HG03045 (cell line): Measurements from ENCODE around the gene C11orf91.
"Not testable (repeated sequence)": the region's sequence is repeated elsewhere in the genome, so short reads cannot be mapped to it uniquely, and the experiment has no call there.

ENCODE experiments used
- ATAC-seq: cut with Tn5 transposase; IDR thresholded peaks from one replicate; pipeline ENCODE4 v1.9.1; 2021; ENCODE audit warnings: mild to moderate bottlenecking, moderate library complexity; ENCODE audit not compliant: unreplicated experiment

The C11orf91 gene

DNA sequence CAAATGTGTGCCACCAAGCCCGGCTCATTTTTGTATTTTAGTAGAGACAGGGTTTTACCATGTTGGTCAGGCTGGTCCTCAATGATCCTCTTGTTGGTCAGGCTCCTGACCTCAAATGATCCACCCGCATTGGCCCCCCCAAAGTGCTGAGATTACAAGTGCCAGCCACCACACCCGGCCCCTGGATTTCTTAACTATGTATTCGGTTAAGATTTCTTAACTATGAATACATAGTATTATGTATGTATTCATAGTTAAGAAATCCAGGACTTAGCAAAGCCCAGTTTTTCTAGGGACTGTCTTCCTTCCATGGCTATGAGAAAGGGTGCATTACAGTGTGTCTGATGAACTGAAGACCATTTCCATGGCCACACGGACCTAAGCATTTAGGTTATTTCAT, 1.7 kb downstream of the C11orf91 start:
- no peak for ATAC-seq

DNA sequence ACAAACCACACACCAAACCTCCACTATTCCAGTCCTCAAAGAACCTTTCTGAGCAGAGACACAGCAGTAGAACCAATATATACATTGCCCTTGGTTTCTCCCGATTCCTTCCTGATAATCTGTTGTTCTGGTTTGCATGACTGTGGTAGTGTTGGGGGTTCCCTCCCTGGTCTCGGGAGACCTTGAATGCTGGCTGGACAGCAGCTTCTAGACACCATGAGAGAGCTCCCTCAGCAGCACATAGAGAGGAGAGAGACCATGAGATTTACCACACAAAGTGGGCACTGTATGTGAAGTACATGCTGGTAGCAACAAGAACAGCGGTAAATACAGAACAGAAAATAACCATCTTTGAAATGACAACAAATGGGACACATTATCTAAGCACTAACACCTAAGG, 2.6 kb downstream of the C11orf91 start:
- no peak for ATAC-seq

DNA sequence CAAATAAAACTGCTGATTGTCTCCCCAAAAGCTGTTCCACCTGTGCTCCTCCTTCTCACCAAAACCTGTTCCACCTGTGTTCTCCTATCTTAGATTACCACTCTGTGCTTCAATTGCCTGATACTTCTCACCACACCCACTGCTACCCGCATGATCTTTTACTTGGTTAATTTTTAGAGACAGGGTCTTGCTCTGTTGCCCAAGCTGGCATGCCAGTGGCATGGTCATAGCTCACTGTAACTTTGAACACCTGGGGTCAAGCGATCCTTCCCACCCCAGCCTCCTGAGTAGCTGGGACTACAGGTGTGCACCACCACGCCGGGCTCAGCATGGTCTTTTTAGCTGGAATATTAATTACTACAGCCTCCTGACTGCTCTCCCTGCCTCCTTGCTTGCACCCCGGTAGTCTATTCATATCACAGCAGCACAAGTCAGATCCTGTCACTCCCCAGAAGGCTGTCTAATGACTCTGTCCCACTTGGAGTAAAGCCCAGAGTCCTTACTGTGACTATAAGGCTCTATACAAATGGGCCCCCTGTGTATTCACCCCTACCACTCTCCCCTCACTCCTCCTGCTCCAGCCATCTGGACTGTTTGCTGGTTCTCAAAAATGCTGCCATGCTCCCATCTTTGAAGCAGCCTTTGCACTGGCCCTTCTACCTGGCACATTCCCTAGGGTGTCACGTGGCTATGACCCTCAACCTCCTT, 3.5 kb downstream of the C11orf91 start:
- ATAC-seq = no peak

DNA sequence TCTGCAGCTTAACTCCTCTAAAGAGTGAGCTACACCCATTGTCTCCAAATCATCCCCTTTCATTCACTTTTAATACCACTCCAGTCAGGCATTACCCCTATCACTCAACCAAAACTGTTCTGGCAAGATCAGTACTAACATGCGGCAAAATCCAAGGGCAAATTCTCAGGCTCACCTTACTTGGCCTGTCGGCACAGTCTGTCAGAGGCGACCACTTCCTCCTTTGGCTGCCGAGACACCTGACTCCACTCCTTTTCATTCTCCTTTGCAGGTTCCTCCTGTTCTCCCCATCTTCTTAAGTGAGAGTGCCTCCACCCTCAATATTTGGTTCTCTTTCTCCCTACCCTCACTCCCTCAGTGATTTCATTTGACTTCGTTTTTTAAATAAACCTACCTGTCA, 4.2 kb downstream of the C11orf91 start:
- no peak for ATAC-seq

DNA sequence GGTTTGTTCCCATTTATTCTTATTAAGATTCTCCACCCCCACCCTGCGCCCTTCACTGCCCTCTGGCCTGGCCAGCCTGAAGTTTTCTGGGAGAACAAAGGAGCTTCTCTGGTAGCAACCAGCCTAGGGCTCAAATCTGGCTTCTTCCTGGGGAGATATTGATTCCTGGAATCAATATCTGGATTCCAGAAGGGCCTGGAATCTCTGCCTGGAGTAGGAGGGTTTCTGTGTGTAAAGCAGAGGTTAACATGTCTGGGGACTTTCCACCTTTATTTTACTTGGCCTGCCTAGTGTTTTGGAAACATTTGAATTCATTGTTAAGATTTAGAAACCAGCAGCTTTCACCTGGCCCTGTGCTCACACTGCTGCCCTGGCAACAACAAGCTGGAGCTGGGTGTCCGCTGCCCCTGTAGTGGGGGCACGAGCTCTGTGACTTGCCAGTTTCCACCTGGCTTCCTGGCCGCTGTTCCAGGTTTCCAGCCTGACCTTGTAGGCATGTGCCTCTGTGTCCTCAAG, 5.5 kb downstream of the C11orf91 start:
- ATAC-seq = no peak

DNA sequence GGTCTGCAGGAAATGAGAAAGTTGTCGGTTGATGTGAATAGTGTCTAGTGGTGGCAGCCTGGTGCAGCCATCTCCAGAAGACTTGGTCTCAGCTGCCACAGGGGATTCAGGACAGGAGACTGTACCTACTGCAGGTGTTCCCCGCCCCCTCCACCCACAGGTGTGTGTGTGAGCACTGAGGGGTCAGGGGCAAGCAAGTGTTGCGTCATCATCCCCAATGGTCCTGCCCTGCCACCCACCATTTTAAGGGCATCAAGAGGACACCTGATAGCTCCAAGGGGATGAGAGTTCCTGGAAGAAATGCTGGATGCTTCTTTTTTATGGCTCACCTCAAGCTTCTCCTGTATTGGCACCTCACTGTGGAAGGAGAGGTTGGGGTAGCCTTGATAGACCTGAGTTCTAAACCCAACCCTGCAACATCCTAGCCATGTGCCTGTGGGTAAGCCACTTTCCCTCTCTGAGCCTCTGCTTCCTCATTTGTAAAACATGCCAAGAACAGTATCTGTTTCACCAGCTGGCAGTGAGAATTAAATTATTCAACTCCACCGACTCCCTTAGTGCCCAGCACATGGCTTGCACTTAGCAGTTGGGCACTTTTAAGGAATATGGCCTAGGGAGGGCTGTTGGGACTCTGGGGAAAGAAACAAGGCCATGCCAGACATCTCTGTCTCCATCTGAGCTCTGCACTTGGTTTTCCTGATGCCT, 6.1 kb downstream of the C11orf91 start:
- no peak for ATAC-seq

DNA sequence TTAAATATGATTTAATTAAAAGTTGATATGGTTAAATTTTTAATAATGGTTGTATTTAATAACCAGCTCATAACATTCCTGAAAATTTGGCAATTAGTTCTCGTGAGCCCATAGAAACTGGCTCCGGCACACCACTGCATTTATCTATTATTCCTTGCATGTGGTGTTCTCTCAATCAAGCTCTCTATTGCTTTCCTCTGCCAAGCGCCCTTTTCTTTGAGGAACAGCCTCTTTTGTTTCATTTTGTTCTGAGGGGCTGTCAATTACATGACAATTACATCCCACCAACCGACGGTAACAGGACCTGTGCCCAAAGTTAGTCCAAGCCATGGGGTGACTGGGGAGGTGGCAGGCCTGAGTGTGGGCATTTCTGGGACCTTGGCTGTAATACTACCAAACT, 8.1 kb downstream of the C11orf91 start:
- no peak for ATAC-seq

DNA sequence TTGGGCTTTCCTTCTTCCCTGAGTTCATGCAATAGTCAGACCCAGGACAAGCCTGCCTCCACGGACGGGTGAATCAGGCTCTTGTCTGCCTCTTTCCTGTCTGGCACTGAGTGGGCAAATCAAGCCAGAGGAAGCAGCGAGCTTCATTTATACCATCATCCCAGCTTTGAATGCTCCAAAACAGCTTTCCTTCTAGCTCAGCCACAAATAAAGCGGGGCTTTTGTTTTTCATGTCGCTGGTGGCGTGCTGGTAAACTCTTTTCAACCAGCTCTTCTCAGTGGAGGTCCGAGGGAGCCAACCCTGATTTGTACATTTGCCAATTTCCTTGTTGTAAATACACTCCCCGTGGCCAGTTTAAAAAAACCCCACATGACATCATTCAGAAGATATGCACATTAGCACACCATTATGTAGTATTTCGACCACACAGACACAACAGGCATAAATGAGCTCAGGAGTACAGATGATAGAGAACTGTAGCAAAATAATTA, 8.6 kb downstream of the C11orf91 start:
- no peak for ATAC-seq

DNA sequence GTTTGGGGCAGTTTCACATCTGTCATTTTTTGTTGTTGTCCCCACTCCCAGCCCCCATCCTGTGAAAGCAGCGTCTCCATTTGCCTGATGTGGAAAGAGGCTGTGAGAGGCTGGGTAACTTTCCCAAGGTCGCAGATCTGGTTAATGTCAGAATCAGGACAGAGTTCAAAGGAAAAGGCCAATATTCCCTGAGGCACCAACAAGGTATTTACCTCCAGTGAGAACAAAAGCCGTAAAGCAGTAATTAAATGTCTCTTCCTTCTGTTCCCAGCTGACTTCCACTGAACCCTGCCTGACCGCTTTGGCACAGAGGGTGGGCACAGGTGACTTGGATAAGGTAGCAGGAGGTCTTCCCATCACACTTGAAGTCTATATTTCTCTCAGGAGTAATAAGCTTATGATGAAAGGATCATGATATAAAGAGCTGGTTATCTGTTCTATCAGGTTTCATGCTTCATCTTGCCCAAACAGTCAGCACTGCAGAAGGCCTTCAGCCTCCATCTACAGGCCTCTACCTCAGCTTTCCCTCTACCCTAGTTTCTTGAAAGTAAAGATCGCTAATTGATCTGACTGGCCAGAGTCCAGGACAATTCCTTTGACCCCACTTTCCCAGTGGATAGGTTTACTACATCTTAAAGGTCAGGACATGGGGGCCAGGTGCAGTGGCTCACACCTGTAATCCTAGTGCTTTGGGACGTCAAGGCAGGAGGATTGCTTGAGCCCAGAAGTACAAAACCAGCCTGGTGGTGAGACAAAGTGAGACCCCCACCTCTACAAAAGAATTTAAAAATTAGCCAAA, 9.4 kb downstream of the C11orf91 start:
- ATAC-seq = no peak

DNA sequence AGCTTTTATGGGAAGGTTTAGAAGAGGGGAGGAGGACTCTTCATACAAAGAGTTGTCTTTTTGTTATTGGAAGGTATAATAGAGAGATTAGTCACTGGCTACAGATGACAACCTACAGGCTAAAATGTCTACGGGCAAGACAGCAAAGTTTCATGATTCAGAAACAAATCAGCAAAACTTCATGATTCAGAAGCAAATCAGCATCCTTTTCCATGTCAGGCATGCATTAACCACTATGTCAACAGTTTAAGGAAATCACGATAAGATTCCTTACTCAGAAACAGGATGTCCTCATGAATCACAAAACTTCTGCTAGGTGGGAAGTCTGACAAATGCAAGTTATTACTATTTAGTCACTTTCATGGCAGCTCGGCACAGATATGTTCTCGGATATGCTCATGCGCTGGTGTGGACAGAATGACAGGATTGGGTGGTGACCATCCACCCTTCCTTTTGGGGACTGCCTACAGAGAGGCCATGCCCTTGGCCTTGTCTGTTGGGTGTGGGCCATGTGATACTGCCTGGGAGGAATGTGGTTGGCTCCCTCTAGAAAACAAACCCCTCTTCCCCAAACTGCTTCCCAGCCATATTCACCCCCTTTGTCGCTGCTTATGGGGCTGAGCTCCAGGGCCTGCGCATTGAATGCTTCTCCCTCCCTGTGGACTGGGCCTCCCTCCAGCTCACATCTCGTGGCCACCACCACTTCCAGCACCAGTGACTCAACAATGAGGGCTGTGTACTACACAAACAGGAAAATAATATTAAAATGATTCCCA, 10.1 kb downstream of the C11orf91 start:
- no peak for ATAC-seq

DNA sequence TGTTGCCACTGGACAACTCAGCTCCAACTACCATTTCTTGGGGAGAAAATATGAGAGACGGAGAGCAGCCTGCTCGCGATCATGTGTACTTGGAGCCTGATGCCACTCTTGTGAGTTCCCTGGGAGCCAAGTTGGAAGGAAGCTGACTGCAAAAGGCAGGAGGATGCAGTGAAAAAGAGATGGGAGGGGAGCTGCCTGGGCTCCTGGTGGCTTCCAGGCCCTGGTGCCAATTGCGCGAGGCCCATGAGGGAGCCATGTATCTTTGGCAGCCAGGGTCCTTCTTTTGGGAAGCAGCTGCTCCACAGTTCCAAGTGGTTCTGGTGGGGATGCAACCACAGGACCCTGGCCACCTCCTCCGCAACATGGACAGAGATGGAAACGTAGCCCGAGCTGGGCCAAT, 11.1 kb downstream of the C11orf91 start:
- ATAC-seq = no peak

DNA sequence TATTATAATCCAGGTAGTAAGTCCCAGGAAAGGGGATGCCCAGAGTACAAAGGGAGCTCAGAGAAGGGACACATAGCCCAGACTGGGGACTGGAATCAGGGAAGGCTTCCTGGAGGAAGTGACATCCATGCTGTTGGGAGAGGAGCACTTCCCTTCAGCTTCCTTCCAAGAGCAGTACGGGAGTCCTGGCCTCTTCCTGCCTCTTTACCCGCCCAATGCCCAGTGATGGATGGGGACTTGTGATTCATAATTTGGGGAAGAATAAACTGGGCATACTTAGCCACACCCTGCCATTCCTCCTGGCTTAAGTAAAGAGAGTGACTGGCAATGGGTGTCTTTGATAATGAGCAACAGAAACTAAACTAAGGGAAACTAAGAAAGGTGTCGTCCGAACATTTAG, 11.5 kb downstream of the C11orf91 start:
- ATAC-seq = no peak

DNA sequence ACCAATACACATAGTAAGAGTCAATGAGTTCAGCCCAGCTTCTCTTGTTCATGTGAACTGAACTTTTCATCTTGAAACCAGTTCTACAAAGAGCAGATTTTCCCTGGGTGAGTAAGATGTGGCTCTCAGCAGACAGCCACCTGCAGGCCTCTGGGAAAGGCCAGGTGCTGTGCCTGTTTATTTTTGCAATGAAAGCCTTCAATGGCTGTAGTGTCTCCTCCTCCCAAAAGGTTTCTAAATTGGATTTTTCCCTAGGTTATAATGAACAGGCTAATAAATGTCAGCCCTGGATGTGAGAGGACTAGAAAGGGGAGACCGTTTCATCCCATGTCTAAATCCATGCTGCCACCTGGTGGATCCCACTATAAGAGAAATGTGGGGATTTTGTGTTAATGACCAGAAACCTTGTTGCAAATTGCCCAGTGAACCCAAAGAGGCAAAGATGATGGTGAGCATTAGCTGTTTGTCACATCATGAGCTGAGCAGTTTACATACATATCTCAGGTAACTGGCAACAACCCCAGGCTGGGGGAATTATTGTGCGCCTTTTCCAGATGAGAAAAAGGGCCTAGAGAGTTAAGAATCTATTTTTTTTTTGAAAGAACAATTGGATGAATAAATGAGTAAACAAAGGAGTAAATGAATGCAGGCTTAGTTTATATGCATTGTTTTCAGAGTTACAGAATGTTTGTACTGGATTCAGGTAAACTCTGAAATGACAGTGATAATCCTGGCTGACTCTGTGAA, 12.7 kb downstream of the C11orf91 start:
- ATAC-seq = no peak

DNA sequence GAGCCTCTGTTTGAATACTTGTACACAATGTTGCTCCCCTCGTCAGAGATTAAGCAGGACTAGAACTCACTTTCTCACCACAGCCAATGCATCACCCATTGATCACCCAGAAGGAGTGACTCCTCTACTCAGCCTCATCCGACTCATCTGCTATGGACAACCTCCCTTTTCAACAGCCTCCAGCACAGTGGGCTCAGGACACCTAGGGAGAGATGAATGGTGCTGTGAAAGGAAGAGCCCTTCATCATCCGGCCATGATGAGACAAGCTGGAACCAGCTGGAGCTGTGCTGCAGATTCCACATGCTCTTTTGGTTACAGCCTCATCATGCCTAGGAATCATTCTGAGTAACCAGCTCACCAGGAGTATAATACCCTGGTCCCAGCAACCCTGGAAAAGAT, 15.5 kb downstream of the C11orf91 start:
- no peak for ATAC-seq

DNA sequence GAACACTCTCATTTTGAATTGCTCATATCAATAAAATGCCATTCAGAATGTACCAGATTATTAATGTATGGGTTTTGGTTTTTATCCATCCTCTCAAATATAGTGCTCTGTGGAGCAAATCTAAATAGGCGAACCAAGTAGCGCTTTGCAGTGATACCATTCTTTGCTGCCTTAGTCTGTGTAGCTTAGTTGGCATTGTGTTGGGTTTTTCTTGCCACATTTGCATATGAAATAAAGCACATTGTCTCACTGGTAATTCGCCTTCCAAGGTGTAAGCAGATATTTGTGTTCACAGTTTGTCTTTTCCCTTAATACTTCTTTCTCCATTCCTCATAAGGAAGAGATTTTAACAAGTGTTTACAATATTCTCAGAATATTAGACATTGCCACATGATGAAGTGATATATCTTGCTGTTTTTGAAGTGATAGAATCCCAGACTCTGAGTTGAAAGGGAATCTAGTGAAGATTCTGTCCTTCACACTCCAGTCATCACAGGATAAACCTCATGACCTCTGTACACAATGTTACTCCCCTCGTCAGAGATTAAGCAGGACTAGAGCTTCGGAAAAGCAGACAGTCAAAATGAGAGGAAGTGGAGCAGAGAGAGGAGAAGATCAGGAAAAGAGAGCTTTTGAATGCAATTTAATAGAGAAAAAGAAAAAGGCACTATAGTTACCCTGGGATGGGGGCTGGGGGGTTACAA, 16.5 kb downstream of the C11orf91 start:
- ATAC-seq = no peak

DNA sequence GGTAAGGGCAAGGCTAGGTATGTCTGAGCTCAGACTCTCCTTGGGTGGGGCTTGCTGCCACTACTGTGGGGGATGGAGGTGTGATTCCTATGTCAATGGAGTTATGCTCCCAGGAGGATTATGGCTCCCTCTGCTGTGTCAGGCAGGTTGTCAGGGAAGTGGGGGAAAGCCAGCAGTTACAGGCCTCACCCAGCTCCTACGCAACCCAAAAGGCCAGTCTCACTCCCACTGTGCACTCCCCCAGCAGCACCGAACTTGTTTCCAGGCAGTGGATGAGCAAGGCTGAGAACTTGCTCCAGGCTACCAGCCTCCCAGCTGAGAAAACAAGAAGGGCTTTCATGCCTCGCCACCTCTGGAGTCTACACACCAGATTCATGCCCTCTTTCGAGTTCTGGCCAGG, 18.2 kb downstream of the C11orf91 start:
- ATAC-seq = no peak

DNA sequence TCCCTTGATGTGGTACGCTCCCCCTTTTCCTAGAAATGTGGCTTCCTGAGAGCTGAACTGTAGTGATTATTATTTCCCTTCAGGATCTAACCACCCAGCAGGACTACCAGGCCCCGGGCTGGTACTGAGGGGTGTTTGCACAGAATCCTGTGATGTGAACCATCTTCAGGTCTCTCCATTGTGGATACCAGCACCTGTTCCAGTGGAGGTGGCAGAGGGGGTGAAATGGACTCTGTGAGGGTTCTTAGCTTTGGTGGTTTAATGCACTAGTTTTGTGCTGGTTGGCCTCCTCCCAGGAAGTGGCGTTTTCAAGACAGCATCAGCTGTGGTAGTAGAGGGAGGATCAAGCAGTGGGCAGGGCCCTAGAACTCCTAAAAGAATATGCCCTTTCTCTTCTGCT, 18.6 kb downstream of the C11orf91 start:
- no peak for ATAC-seq

DNA sequence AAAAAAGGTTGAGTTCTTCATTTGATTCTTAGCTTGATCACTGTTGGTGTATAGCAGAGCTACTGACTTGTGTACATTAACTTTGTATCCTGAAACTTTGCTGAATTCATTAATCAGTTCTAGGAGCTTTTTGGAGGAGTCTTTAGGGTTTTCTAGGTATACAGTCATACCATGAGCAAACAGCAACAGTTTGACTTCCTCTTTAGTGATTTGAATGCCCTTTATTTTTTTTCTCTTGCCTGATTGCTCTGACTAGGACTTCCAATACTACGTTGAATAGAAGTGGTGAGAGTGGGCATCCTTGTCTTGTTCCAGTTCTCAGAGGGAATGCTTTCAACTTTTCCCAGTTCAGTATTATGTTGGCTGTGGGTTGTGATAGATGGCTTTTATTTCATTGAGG, 22.0 kb downstream of the C11orf91 start:
- ATAC-seq = not testable (repeated sequence)

DNA sequence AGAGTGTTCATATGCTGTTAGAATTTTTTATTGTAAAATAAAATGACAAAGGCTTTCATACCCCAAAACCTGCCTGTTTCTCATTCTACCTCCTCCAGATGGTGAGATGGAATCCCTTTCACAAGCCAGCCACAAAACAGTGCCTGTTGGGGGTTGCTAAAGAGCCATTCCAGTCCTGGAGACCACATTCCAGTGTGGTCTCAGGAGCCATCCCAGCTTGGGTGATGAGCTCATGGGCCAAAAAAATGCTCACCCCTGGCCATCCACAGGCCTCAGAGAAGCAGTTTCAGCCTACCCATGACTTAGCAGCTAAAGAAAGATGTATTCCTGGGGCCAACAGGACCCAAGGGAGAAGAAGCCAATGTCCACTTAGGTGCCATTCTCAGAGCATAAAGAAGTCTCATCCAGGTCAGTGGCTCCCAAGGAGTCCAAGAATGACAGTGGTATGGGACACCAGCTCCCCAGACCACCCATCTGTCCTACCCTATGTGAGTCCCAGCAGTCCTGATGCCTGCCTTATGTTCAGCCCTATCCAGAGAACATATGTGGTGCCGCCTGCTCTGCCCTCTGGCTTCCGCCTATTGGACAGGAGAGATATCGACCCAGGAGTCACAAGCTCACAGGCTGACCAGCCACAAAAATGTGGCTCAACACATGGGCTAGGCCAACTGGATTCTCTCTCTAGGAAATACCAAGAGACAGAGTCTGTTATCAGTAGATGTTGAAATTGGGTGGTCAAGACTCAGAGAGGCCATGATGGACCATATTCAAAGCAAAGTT, 26.4 kb downstream of the C11orf91 start:
- no peak for ATAC-seq
